Effector memory CD4-positive, alpha-beta T cell (primary cell): ENCODE measurements around the gene PLEKHA5.

Source experiments
- DNase-seq, 3 donors: peaks; one replicate each; pipeline ENCODE4 v3.0.0-alpha.2; 2020
- H3K27ac ChIP-seq: 2 replicates; pipeline ENCODE4 v1.7.0; 2013; ENCODE audit warnings: mild to moderate bottlenecking, low read length, moderate library complexity; ENCODE audit not compliant: insufficient read depth, poor library complexity, severe bottlenecking
- H3K27me3 ChIP-seq: replicated peaks from 2 replicates; pipeline ENCODE4 v1.7.0; 2013; ENCODE audit warnings: mild to moderate bottlenecking, low read length; ENCODE audit not compliant: insufficient read depth, control insufficient read depth, poor library complexity, severe bottlenecking
- H3K36me3 ChIP-seq: 2 replicates; pipeline ENCODE4 v1.7.0; 2013; ENCODE audit warnings: mild to moderate bottlenecking, low read length, moderate library complexity; ENCODE audit not compliant: control insufficient read depth, insufficient read depth
- H3K4me1 ChIP-seq: 2 replicates; pipeline ENCODE4 v1.7.0; 2013; ENCODE audit warnings: low read length, mild to moderate bottlenecking; ENCODE audit not compliant: control insufficient read depth, insufficient read depth, poor library complexity, severe bottlenecking
- H3K4me3 ChIP-seq: 2 replicates; pipeline ENCODE4 v1.7.0; 2013; ENCODE audit warnings: low read length, low read depth, mild to moderate bottlenecking; ENCODE audit not compliant: insufficient read depth, poor library complexity, severe bottlenecking
- H3K9me3 ChIP-seq: 2 replicates; pipeline ENCODE4 v1.7.0; 2013; ENCODE audit warnings: mild to moderate bottlenecking, low read length, moderate library complexity; ENCODE audit not compliant: control insufficient read depth

The PLEKHA5 gene

DNA sequence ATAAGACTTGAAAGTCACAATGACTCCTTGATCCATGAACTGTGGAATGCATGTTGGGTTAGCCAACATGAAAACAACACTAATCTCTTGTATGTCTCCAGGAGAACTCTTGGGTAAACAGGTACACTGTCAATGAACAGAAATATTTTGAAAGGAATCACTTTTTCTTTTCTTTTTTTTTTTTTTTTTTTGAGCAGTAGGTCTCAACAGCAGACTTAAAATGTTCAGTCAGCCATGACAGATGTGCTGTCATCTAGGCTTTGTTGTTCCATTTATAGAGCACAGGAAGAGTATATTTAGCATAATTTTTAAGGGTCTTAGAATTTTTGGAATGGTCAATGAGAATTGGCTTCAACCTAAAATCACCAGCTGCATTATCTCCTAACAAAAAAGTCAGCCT lies 2.3 kb upstream of the PLEKHA5 start:
- H3K4me3 ChIP-seq: no peak overlapping the region
- H3K27me3 ChIP-seq: no peaks in the 10 kb centered on the region
- H3K4me1 ChIP-seq: no peaks in the 10 kb centered on the region
- H3K27ac ChIP-seq: no peak overlapping the region
- no peaks in the 10 kb centered on the region for H3K9me3 ChIP-seq
- H3K36me3 ChIP-seq: no peaks in the 10 kb centered on the region
- DNase-seq: no peak

GRCh38 chr12:19128485-19128884 lies 1.0 kb upstream of the PLEKHA5 start:
- no peak for DNase-seq
- Histone ChIP-seq H3K4me3 (no peak overlapping the region), H3K27me3 (no peaks in the 10 kb centered on the region), H3K4me1 (no peaks in the 10 kb centered on the region), H3K27ac (no peak overlapping the region), H3K36me3 (no peaks in the 10 kb centered on the region), H3K9me3 (no peaks in the 10 kb centered on the region)

GRCh38 chr12:19129122-19129485 lies 429 bp upstream of the PLEKHA5 start:
- Histone ChIP-seq H3K4me1 (no peaks in the 10 kb centered on the region), H3K9me3 (no peaks in the 10 kb centered on the region), H3K4me3 (peak overlapping the region; percentile 40), H3K27me3 (no peaks in the 10 kb centered on the region), H3K27ac (no peak overlapping the region), H3K36me3 (no peaks in the 10 kb centered on the region)
- DNase-seq: no peak

GRCh38 chr12:19130224-19131024 lies 891 bp downstream of the PLEKHA5 start:
- Histone ChIP-seq H3K27me3 (no peaks in the 10 kb centered on the region), H3K27ac (no peak overlapping the region), H3K4me1 (no peaks in the 10 kb centered on the region), H3K4me3 (peak overlapping the region; percentile 81), H3K36me3 (no peaks in the 10 kb centered on the region), H3K9me3 (no peaks in the 10 kb centered on the region)
- DNase-seq: peak in 1 of 3 donors; percentile 6

DNA sequence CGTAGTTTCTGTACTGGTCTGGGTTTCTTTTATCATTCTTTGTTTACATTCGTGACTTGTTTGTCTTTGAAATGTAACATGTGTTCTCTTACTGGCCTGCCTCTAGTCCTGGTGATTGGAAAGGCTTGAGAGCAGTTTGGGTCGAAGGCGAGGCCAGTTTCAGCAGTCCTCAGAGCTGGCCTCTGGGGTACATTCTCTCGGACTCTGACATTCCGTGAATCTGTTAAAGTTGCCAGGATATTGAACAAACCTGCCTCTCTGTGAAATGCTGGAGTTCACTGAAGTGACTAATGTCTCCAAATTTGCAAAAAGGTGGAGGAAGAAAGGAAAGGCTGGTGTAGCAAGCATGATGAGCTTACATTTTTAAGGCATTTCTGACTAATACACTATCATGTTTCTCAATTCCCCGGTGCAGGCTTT lies 1.5 kb downstream of the PLEKHA5 start:
- Histone ChIP-seq H3K27me3 (no peaks in the 10 kb centered on the region), H3K36me3 (no peaks in the 10 kb centered on the region), H3K9me3 (no peaks in the 10 kb centered on the region), H3K4me1 (no peaks in the 10 kb centered on the region), H3K4me3 (peak overlapping the region; percentile 81), H3K27ac (no peak overlapping the region)
- no peak for DNase-seq

GRCh38 chr12:19138551-19138950 lies 9.0 kb downstream of the PLEKHA5 start:
- Histone ChIP-seq H3K27me3 (no peaks in the 10 kb centered on the region), H3K4me1 (no peaks in the 10 kb centered on the region), H3K9me3 (no peaks in the 10 kb centered on the region), H3K27ac (no peak overlapping the region), H3K36me3 (no peaks in the 10 kb centered on the region), H3K4me3 (no peak overlapping the region)
- DNase-seq: no peak

GRCh38 chr12:19138956-19139355 lies 9.4 kb downstream of the PLEKHA5 start:
- no peak for DNase-seq
- Histone ChIP-seq H3K4me1 (no peaks in the 10 kb centered on the region), H3K27ac (no peak overlapping the region), H3K4me3 (no peak overlapping the region), H3K9me3 (no peaks in the 10 kb centered on the region), H3K36me3 (no peaks in the 10 kb centered on the region), H3K27me3 (no peaks in the 10 kb centered on the region)

- no peaks in the 10 kb centered on the region for H3K27me3 ChIP-seq
- no peak overlapping the region for H3K4me3 ChIP-seq
- no peaks in the 10 kb centered on the region for H3K9me3 ChIP-seq
- no peak for DNase-seq
- H3K36me3 ChIP-seq: no peaks in the 10 kb centered on the region
- no peaks in the 10 kb centered on the region for H3K4me1 ChIP-seq
- H3K27ac ChIP-seq: no peak overlapping the region
Measured at GRCh38 chr12:19139615-19140194, 10.2 kb downstream of the PLEKHA5 start.

GRCh38 chr12:19140381-19141236 lies 11.1 kb downstream of the PLEKHA5 start:
- no peak for DNase-seq
- Histone ChIP-seq H3K36me3 (no peaks in the 10 kb centered on the region), H3K27me3 (no peaks in the 10 kb centered on the region), H3K27ac (no peak overlapping the region), H3K4me1 (no peaks in the 10 kb centered on the region), H3K4me3 (no peak overlapping the region), H3K9me3 (no peaks in the 10 kb centered on the region)

DNA sequence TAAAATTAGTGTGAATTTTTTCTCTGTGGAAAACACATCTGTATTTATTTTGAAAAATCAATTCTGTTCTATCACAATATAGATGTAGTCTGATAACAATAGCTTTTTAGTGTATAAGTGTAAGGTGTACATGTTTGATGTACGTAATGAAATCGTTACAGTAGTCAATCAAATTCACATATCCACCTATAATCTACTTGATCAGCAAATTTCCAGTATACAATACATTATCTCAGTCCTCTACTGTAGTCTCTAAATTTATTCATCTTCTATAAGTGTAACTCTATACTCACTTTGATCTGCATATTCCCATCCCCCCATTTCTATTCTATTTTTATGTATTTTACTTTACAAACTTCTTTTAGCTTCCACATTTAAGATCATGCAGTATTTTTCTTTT lies 13.0 kb downstream of the PLEKHA5 start:
- Histone ChIP-seq H3K27ac (no peak overlapping the region), H3K4me3 (no peak overlapping the region), H3K27me3 (no peaks in the 10 kb centered on the region), H3K36me3 (no peaks in the 10 kb centered on the region), H3K4me1 (no peaks in the 10 kb centered on the region), H3K9me3 (no peaks in the 10 kb centered on the region)
- no peak for DNase-seq
